ENCODE results near the gene MLST8. TPM values are rescaled to one million over a fixed set of nuclear protein-coding genes. Genes with fewer than 3 reads are reported as not detected.

Gene MLST8, protein sequence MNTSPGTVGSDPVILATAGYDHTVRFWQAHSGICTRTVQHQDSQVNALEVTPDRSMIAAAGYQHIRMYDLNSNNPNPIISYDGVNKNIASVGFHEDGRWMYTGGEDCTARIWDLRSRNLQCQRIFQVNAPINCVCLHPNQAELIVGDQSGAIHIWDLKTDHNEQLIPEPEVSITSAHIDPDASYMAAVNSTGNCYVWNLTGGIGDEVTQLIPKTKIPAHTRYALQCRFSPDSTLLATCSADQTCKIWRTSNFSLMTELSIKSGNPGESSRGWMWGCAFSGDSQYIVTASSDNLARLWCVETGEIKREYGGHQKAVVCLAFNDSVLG
- total RNA-seq = 10 to 100 TPM; 61.0 to 95.6 (median 63.1) TPM

DNA sequence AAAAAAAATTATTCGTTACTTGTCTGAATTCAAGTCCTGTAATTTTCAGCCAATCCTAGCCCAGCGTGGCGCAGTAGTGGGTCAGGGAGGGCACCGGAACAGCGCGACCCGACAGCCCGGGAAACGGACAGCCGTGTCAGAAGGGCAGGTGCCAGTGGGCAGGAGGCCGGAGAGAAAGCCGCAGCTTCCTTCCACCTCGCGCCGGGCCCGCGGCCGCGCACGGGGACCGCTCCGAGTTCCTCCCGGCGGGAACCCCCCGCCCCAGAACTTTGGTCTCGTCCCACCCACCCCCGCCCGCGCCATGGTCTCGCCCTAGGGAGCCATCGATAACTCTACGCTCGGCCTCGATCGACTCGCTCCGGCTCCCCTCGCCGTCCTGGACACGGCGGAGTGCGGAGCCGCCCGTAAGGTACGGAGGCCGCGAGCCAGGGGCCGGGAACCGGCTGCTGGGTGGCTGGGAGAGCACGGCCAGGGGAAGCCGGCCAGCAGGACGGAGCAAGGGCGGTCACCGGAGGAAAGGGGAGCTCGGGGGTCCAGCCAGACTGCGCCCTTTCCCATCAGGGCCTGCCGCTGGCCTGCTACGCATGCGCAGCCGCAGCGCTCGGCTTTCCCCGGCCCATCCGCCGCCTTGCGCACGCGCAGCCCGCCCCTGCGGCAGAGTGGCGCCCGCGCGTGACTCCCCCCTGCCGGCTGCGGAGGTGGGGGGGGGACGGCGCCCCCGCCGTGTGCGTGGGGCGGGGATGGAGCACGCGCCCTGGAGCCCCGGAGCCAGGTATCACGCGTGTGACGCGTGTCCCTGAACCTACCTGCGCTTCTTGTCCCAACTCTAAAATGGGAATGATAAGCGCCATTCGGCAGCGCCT, at the start of gene MLST8:
MLST8 (plus strand) TSS at position 351 of the 863 bp plus-strand sequence. CDS start 632 bp downstream, outside the sequence.
- WGBS, 2 donors = 0 to 2% methylated on average over 15 to 19 of the region's 93 CpGs
- TF ChIP-seq, protein P1, sequence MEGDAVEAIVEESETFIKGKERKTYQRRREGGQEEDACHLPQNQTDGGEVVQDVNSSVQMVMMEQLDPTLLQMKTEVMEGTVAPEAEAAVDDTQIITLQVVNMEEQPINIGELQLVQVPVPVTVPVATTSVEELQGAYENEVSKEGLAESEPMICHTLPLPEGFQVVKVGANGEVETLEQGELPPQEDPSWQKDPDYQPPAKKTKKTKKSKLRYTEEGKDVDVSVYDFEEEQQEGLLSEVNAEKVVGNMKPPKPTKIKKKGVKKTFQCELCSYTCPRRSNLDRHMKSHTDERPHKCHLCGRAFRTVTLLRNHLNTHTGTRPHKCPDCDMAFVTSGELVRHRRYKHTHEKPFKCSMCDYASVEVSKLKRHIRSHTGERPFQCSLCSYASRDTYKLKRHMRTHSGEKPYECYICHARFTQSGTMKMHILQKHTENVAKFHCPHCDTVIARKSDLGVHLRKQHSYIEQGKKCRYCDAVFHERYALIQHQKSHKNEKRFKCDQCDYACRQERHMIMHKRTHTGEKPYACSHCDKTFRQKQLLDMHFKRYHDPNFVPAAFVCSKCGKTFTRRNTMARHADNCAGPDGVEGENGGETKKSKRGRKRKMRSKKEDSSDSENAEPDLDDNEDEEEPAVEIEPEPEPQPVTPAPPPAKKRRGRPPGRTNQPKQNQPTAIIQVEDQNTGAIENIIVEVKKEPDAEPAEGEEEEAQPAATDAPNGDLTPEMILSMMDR (IDR thresholded peaks at IDR 0.05) = peak in 1 of 6 experiments; percentile 17
- peak; percentile 46 to 78 for TF ChIP-seq POLR2A (IDR thresholded peaks at IDR 0.05)
- intact Hi-C loops (cut with DNase I) = no loop called here

DNA sequence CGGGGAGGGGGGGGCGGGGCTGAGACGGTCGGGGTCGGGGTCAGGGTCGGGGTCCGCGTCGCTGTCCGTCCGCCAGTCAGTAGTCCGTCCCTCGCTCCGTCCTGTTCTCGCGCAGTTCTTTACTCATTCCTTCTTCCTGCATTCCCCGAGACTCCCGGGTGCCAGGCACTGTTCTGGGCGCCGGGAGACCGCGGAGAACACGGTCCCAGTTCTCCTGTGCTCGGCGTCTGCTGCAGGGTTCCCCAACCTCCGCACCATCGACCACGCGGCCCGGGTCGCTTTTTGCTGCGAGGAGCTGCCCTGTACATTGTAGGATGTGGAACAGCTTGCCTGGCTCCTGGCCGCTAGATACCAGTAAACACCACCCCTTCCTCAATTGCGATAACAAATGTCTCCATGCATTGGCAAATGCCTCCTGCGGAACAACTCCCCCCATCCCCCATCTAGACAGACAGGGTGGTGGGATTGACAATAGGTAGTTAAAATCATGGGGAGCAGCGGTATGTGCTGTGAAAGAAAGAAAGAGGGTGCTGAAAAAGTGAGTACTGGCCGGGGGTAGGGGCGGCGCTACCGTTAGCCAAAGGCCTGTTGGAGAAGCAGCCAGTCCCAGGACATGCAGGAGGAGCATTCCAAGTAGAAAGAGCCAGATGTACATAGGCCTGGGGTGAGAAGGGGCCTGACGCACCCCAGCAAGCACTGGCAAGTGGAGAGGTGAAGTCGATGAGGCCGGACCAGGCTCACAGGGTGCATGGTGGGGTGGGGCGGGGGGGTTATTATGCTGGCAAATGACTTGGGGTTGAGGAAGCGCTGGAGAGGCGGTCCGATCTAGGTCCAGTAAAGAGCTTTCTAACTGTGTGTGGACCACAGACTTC, 49.0 kb upstream of the MLST8 start:
- DNase-seq = peak; percentile 17 to 21
- no peaks in the 10 kb centered on the region for H3K27me3 ChIP-seq
- no peaks in the 10 kb centered on the region for H3K9me3 ChIP-seq
- 7 to 9% methylated on average over 41 to 47 of the region's 47 CpGs for WGBS, 2 donors
- intact Hi-C loops (cut with DNase I) = no loop called here
- peak overlapping the region; percentile 39 to 73 (median 49) for H3K27ac ChIP-seq
- no peaks in the 10 kb centered on the region for H3K36me3 ChIP-seq
- no peak for TF ChIP-seq POLR2A (IDR thresholded peaks at IDR 0.05)
- TF ChIP-seq, protein P1 (IDR thresholded peaks at IDR 0.05) = no peak
- peaks cover 36 to 67% of the 10 kb centered on the region in 2 donors for H3K4me1 ChIP-seq
- peak overlapping the region in 2 of 3 donors; percentile 69 to 83 for H3K4me3 ChIP-seq (replicated peaks in 1 of 3)

More for the DNA sequence above, at the start of gene MLST8:
- DNase-seq = peak; percentile 81 to 85
- H3K36me3 ChIP-seq = peaks cover 17 to 20% of the 10 kb centered on the region in 2 donors
- no peaks in the 10 kb centered on the region for H3K9me3 ChIP-seq
- H3K4me1 ChIP-seq = peaks cover 12 to 14% of the 10 kb centered on the region in 2 donors
- peak within 1 kb of the TSS; percentile 99 for H3K27ac ChIP-seq
- peak within 1 kb of the TSS; percentile 75 to 92 (median 90) for H3K4me3 ChIP-seq (replicated peaks in 1 of 3)
- no peaks in the 10 kb centered on the region for H3K27me3 ChIP-seq

DNA sequence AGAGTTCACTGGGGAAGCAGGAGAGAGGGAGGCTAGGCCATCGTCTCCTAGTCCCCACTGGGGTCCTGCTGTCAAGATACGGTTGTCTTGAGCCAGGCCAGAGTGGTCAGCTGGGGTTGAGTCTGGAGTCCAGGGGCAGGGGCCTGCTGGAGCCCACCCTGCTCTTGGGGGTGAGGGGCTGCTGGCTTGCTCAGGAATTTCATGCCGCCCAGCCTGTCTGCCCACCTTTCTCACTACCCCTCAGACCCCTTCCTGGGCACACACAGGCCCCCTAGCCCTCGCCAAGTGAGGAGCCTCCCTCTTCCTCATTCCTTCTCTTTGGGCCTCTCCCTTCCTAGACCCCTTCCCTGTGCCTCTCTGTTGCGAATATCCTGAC, 48.4 kb upstream of the MLST8 start:
- DNase-seq = no peak
- no peaks in the 10 kb centered on the region for H3K27me3 ChIP-seq
- WGBS, 2 donors = 65 to 70% methylated on average over 5 of the region's 5 CpGs
- H3K4me3 ChIP-seq (replicated peaks in 1 of 3) = peak overlapping the region in 1 of 3 donors; percentile 83
- H3K27ac ChIP-seq = no peak overlapping the region
- intact Hi-C loops (cut with DNase I) = no loop called here
- TF ChIP-seq, protein P1 (IDR thresholded peaks at IDR 0.05) = no peak
- no peaks in the 10 kb centered on the region for H3K9me3 ChIP-seq
- H3K36me3 ChIP-seq = no peaks in the 10 kb centered on the region
- H3K4me1 ChIP-seq = peaks cover 36 to 66% of the 10 kb centered on the region in 2 donors

DNA sequence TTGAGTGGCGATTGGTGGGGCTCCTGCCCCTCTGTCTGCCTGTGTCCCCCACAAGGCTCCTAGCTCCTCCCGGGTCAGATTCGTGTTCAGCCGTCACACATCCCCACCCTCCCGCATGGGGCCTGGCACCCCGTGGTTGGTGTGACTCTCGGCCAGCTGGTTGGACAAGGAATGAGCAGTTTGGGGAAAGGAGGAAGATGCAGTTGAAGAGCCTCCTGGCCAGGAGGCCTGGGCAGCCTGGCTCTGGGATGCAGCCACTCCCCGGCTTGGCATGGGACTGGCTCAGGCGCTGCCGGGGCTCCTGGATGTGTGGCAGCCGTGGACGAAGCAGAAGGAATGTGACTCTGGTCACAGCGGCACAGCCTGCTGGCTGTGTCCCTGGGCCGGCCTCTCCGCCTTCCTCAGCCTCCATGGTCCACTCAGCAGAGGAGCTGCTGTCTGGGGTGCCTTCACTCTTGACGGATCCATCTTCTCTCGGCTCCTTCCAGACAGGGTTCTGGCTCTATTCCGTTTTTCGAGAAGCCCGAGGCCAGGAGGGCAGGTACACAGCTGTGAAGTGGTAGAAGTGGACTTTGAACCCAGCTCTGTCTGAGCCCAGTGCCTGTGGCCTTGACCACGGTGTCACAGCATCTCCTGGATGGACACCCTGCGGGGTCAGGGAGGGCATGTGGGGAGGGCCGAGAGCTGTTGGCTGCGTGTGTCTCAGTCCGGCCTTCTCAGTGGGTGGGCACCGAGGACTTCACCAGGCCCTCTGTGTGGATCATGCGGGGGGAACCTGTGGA, 47.6 kb upstream of the MLST8 start:
- DNase-seq = no peak
- no peak overlapping the region for H3K4me3 ChIP-seq (replicated peaks in 1 of 3)
- no peaks in the 10 kb centered on the region for H3K36me3 ChIP-seq
- TF ChIP-seq, protein P1 (IDR thresholded peaks at IDR 0.05) = no peak
- no peak for TF ChIP-seq POLR2A (IDR thresholded peaks at IDR 0.05)
- no peaks in the 10 kb centered on the region for H3K9me3 ChIP-seq
- H3K27ac ChIP-seq = no peak overlapping the region
- 85 to 96% methylated on average over 16 to 25 of the region's 27 CpGs for WGBS, 2 donors
- no peaks in the 10 kb centered on the region for H3K27me3 ChIP-seq
- intact Hi-C loops (cut with DNase I) = no loop called here
- peaks cover 33 to 57% of the 10 kb centered on the region in 2 donors for H3K4me1 ChIP-seq

All from thyroid gland (tissue), 4 donors.